Hepatocyte (in vitro differentiated cells): ENCODE measurements around the gene PKM.

ENCODE experiments used
- CTCF ChIP-seq: fragments of 200-600 bp; sonication (generic); IDR thresholded peaks from 2 replicates; pipeline ENCODE4 v1.5.1; 2016; ENCODE audit warnings: antibody characterized with exemption, mild to moderate bottlenecking; ENCODE audit not compliant: poor library complexity
- EZH2phosphoT487 ChIP-seq: fragments of 200-600 bp; sonication (generic); IDR thresholded peaks from one replicate; pipeline ENCODE4 v1.6.1; 2018; ENCODE audit warnings: antibody characterized with exemption, mild to moderate bottlenecking, low read depth, moderate library complexity; ENCODE audit not compliant: unreplicated experiment, severe bottlenecking

- TF ChIP-seq CTCF (no peak), EZH2phosphoT487 (no peak)
Measured at GRCh38 chr15:72161361-72162132, 69.4 kb downstream of the PKM start.
